IgD-negative memory B cell (primary cell): Measurements from ENCODE around the gene ZNF417. TPM values are rescaled to one million over a fixed set of nuclear protein-coding genes. Genes with fewer than 3 reads are reported as not detected.
"Not testable (repeated sequence)": the region's sequence is repeated elsewhere in the genome, so short reads cannot be mapped to it uniquely, and the experiment has no call there.

Source experiments
- H3K27ac Mint-ChIP-seq, 3 donors: one replicate each; pipeline ENCODE4 v1.8.0; 2020 to 2022; ENCODE audit warnings: mild to moderate bottlenecking in 3 of 3, mixed read lengths in 3 of 3, moderate library complexity in 1 of 3
- H3K27me3 Mint-ChIP-seq: one replicate; pipeline ENCODE4 v1.8.0; 2021; ENCODE audit warnings: mixed read lengths
- H3K36me3 Mint-ChIP-seq: one replicate; pipeline ENCODE4 v1.8.0; 2020; ENCODE audit warnings: mild to moderate bottlenecking, mixed read lengths
- H3K4me1 Mint-ChIP-seq, 3 donors: one replicate each; pipeline ENCODE4 v1.8.0; 2020 to 2022; ENCODE audit warnings: mixed read lengths in 3 of 3, mild to moderate bottlenecking in 1 of 3
- H3K4me3 Mint-ChIP-seq, 4 donors: one replicate each; pipeline ENCODE4 v1.8.0; 2020 to 2022; ENCODE audit warnings: mild to moderate bottlenecking in 4 of 4, mixed read lengths in 4 of 4, moderate library complexity in 3 of 4
- H3K9me3 Mint-ChIP-seq, 3 donors: one replicate each; pipeline ENCODE4 v1.8.0; 2020 to 2021; ENCODE audit warnings: mixed read lengths in 3 of 3, mild to moderate bottlenecking in 1 of 3
- polyA plus RNA-seq: library from polyadenylated mRNA; unstranded; fragments of 300-500 nt; fragmentation: Illumina TruSeq; gene quantifications from one replicate; pipeline ENCODE4 v1.2.3, GENCODE V29; 2021

The ZNF417 gene
- polyA plus RNA-seq, 1 donor from 2014 or later, result 4.5 TPM

DNA sequence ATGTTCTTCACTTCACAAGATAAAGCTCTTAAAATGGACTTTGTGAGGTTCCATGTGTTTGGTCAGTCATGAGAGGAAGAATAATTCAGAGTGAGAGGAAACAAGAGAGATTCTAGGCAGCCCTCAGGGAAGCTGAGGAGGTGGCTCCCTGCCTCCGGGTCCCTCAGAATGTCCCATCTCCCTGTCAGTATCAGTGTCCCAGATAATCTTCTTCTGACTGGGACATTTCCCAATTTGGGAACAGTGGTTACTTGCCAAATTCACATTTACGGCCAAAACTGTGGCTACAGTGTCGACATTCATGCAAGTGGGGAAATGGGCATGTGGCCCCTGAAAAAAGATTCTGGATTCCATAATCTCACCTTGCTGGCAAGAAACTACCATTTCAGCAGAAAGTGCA is 9.0 kb downstream of the ZNF417 start:
- Mint-ChIP-seq H3K36me3 (peaks cover 25% of the 10 kb centered on the region), H3K4me3 (no peak overlapping the region), H3K27me3 (no peaks in the 10 kb centered on the region), H3K9me3 (peaks cover 0 to 3% (median 2%) of the 10 kb centered on the region in 3 donors), H3K27ac (no peak overlapping the region), H3K4me1 (peaks cover 13 to 18% (median 13%) of the 10 kb centered on the region in 3 donors)

DNA sequence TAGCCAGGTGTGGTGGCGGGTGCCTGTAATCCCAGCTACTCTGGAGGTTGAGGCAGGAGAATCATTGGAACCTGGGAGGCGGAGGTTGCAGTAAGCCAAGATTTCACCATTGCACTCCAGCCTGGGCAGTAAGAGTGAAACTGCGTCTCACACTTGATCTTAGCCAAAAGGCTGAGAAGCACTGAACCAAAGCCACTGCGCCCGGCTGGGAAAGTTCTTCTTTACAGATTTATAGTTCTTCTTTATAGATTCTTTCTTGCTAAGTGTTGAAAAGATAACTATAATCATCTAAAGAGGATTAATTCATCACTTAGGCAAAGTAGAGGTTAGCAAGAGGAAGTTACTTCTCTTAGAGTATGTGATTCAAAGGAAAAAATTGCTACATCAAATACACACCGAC is 11.1 kb downstream of the ZNF417 start:
- H3K9me3 Mint-ChIP-seq, result no peaks in the 10 kb centered on the region
- H3K27ac Mint-ChIP-seq, result peak overlapping the region; percentile 32 to 79 (median 40)
- peak overlapping the region in 3 of 4 donors; percentile 6 to 72 (median 49) for H3K4me3 Mint-ChIP-seq
- no peaks in the 10 kb centered on the region for H3K27me3 Mint-ChIP-seq
- H3K4me1 Mint-ChIP-seq, result peaks cover 11 to 18% (median 11%) of the 10 kb centered on the region in 3 donors
- peaks cover 13% of the 10 kb centered on the region for H3K36me3 Mint-ChIP-seq

- no peaks in the 10 kb centered on the region for H3K27me3 Mint-ChIP-seq
- no peaks in the 10 kb centered on the region for H3K9me3 Mint-ChIP-seq
- peaks cover 11 to 18% (median 11%) of the 10 kb centered on the region in 3 donors for H3K4me1 Mint-ChIP-seq
- no peak overlapping the region for H3K4me3 Mint-ChIP-seq
- no peak overlapping the region for H3K27ac Mint-ChIP-seq
- H3K36me3 Mint-ChIP-seq, result peaks cover 10% of the 10 kb centered on the region
These were observed 12.7 kb downstream of the ZNF417 start for GRCh38 chr19:57903618-57904184.

- Mint-ChIP-seq H3K27me3 (no peaks in the 10 kb centered on the region), H3K36me3 (no peaks in the 10 kb centered on the region), H3K27ac (no peak overlapping the region), H3K4me1 (peaks cover 5 to 10% (median 9%) of the 10 kb centered on the region in 3 donors), H3K4me3 (no peak overlapping the region), H3K9me3 (no peaks in the 10 kb centered on the region)
These were observed 16.1 kb downstream of the ZNF417 start for GRCh38 chr19:57900311-57900710.

DNA sequence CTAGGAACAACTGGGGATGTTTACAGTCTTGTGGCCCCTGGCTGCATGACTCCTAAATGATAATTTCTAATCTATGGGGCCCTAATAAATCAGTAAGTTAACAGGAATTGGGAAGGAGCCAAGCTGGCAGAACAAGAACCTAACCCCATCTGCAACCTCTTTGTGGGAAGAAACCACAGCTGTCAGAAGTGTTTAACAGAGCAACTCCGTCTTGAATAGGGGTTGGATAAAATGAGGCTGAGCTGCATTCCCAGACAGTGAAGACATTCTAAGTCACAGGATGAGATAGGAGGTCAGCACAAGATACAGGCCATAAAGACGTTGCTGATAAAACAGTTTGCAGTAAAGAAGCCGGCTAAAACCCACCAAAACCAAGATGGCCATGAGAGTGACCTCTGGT is 25.7 kb downstream of the ZNF417 start:
- H3K4me3 Mint-ChIP-seq, result peak overlapping the region in 2 of 4 donors; percentile 48 to 83
- not testable (repeated sequence) for H3K27ac Mint-ChIP-seq, H3K27me3 Mint-ChIP-seq, H3K9me3 Mint-ChIP-seq
- H3K4me1 Mint-ChIP-seq, result peaks cover 13 to 22% (median 19%) of the 10 kb centered on the region in 3 donors
- H3K36me3 Mint-ChIP-seq, result peaks cover 11% of the 10 kb centered on the region

GRCh38 chr19:57888560-57889231 is 27.7 kb downstream of the ZNF417 start, which contains the start of gene ZNF814:
ZNF814 (minus strand) TSS chr19:57889037; CDS start chr19:57888802, 235 bp downstream.
- peak within 1 kb of the TSS; percentile 90 to 95 (median 92) for H3K4me3 Mint-ChIP-seq
- H3K9me3 Mint-ChIP-seq, result peaks cover 4 to 10% (median 8%) of the 10 kb centered on the region in 3 donors
- no peaks in the 10 kb centered on the region for H3K27me3 Mint-ChIP-seq
- H3K27ac Mint-ChIP-seq, result peak within 1 kb of the TSS; percentile 69 to 91 (median 88)
- H3K36me3 Mint-ChIP-seq, result peaks cover 16% of the 10 kb centered on the region
- H3K4me1 Mint-ChIP-seq, result peaks cover 13 to 27% (median 25%) of the 10 kb centered on the region in 3 donors

- H3K36me3 Mint-ChIP-seq, result peaks cover 16% of the 10 kb centered on the region
- peak overlapping the region; percentile 90 to 95 (median 92) for H3K4me3 Mint-ChIP-seq
- H3K27me3 Mint-ChIP-seq, result no peaks in the 10 kb centered on the region
- peak overlapping the region in 2 of 3 donors; percentile 69 to 91 for H3K27ac Mint-ChIP-seq
- peaks cover 4 to 10% (median 8%) of the 10 kb centered on the region in 3 donors for H3K9me3 Mint-ChIP-seq
- peaks cover 13 to 27% (median 25%) of the 10 kb centered on the region in 3 donors for H3K4me1 Mint-ChIP-seq
These were observed 28.3 kb downstream of the ZNF417 start for GRCh38 chr19:57888107-57888559.

DNA sequence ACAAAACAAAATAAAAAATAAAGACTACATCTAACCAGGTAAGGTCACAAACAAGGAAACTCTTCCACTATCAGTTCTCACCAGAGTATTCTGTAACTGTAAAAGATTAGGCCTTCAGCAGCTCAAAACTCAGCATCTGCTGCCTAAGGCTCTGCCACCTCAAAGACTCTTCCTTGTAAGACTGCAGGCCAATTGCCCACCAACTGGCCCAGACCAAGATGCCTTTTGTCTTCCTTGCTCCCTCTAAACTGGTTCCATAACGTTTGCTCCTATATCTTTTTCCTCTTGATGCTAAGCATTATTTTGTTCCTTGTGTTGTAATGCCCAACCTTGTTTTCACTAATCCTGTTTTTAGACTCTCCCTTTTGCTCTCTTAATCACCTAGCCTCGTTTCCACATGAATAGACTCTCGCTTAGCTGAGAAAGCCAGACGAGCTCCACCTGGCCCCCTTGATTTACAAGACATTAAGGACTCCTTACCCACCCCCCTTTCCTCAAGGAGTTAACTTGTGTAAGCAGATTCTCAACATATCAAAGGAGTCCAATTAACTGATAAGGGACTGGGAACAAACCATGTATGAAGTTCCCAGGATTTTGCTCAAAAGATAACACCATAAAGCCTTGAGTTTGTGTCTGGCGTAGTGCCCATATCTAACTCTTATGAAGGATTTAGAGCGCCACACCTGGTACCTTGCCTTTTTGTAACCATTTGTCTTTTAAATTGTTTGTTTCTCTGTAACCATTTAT is 29.0 kb downstream of the ZNF417 start:
- Mint-ChIP-seq H3K4me1 (peaks cover 13 to 27% (median 25%) of the 10 kb centered on the region in 3 donors), H3K9me3 (peaks cover 4 to 10% (median 8%) of the 10 kb centered on the region in 3 donors), H3K4me3 (peak overlapping the region; percentile 90 to 95 (median 92)), H3K27ac (no peak overlapping the region), H3K36me3 (peaks cover 16% of the 10 kb centered on the region), H3K27me3 (no peaks in the 10 kb centered on the region)

- Mint-ChIP-seq H3K36me3 (peaks cover 16% of the 10 kb centered on the region), H3K4me1 (peaks cover 13 to 27% (median 25%) of the 10 kb centered on the region in 3 donors), H3K27ac (no peak overlapping the region), H3K4me3 (peak overlapping the region in 1 of 4 donors; percentile 15), H3K9me3 (peaks cover 4 to 10% (median 8%) of the 10 kb centered on the region in 3 donors), H3K27me3 (no peaks in the 10 kb centered on the region)
These were observed 30.3 kb downstream of the ZNF417 start for GRCh38 chr19:57886046-57886445.

DNA sequence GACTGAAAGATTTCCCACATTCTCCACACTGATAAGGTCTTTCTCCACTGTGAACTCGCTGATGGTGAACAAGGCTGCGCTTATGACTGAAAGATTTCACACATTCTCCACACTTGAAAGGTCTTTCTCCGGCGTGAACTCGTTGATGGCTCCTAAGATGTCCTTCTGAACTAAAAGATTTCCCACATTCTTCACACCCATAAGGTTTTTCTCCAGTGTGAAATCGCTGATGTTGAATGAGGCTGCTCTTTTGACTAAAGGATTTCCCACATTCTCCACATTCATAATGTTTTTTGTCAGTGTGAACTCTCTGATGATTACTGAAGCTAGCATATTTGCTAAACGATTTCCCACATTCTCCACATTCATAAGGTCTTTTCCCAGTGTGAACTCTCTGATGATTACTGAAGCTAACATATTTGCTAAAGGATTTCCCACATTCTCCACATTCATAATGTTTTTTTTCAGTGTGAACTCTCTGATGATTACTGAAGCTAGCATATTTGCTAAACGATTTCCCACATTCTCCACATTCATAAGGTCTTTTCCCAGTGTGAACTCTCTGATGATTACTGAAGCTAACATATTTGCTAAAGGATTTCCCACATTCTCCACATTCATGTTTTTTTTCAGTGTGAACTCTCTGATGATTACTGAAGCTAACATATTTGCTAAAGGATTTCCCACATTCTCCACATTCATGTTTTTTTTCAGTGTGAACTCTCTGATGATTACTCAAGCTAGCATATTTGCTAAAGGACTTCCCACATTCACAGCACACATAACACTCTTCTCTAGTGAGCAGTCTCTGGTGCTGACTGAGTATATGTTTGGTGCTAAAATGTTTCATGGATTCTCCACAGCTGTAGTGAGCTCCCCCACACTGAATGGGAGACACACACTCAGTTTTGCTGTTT is 42.3 kb downstream of the ZNF417 start:
- H3K4me3 Mint-ChIP-seq, H3K4me1 Mint-ChIP-seq, H3K27me3 Mint-ChIP-seq: not testable (repeated sequence)
- Mint-ChIP-seq H3K36me3 (peaks cover 28% of the 10 kb centered on the region), H3K27ac (peak overlapping the region in 2 of 3 donors; percentile 40 to 60), H3K9me3 (peaks cover 16 to 48% (median 26%) of the 10 kb centered on the region in 3 donors)

GRCh38 chr19:57872450-57872849 is 43.9 kb downstream of the ZNF417 start:
- Mint-ChIP-seq H3K36me3 (peaks cover 29% of the 10 kb centered on the region), H3K4me3 (no peak overlapping the region), H3K27me3 (no peaks in the 10 kb centered on the region), H3K9me3 (peaks cover 17 to 45% (median 26%) of the 10 kb centered on the region in 3 donors), H3K27ac (no peak overlapping the region), H3K4me1 (peaks cover 0 to 3% (median 0%) of the 10 kb centered on the region in 3 donors)

- H3K4me3 Mint-ChIP-seq, result no peak overlapping the region
These were observed 46.2 kb downstream of the ZNF417 start for GRCh38 chr19:57870225-57870624.

DNA sequence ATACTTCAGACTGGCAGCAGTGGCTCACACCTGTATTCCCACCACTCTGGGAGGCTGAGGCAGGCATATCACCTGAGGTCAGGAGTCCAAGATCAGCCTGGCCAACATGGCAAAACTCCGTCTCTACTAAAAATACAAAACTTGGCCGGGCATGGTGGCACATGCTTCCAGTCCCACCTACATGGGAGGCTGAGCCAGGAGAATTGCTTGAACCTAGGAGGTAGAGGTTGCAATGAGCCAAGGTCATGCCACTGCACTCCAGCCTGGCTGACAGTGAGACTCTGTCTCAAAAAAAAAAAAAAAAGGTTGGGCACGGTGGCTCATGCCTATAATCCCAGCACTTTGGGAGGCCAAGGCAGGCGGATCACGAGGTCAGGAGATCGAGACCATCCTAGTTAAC is 46.7 kb downstream of the ZNF417 start:
- H3K27ac Mint-ChIP-seq, result not testable (repeated sequence)
- Mint-ChIP-seq H3K36me3 (peaks cover 26% of the 10 kb centered on the region), H3K9me3 (peaks cover 10 to 37% (median 22%) of the 10 kb centered on the region in 3 donors)

More at GRCh38 chr19:57870225-57870624, 46.2 kb downstream of the ZNF417 start:
- Mint-ChIP-seq H3K27me3 (no peaks in the 10 kb centered on the region), H3K9me3 (peaks cover 10 to 40% (median 19%) of the 10 kb centered on the region in 3 donors), H3K27ac (no peak overlapping the region), H3K4me1 (peaks cover 0 to 1% (median 0%) of the 10 kb centered on the region in 3 donors), H3K36me3 (peaks cover 24% of the 10 kb centered on the region)

More for the DNA sequence above, 46.7 kb downstream of the ZNF417 start:
- not testable (repeated sequence) for H3K4me1 Mint-ChIP-seq, H3K27me3 Mint-ChIP-seq
- H3K4me3 Mint-ChIP-seq, result peak overlapping the region in 1 of 4 donors; percentile 39
